MM.1S (cell line): ENCODE data around the gene YPEL1.

Experiments
- DNase-seq: peaks from one replicate; pipeline ENCODE4 v3.0.0-alpha.2; 2015
- H2AFZ ChIP-seq: fragments of 300-600 bp; sonication (generic); 2 replicates; pipeline ENCODE4 v1.6.0; 2016; ENCODE audit warnings: antibody characterized with exemption, low read length
- H3F3A ChIP-seq: fragments of 300-600 bp; sonication (generic); 2 replicates; pipeline ENCODE4 v1.6.1; 2016; ENCODE audit warnings: mild to moderate bottlenecking, antibody characterized with exemption, low read length, moderate library complexity, mixed read lengths; ENCODE audit not compliant: insufficient read depth
- H3K27ac ChIP-seq: fragments of 300-600 bp; sonication (generic); 2 replicates; pipeline ENCODE4 v1.5.1; 2016; ENCODE audit warnings: mild to moderate bottlenecking, low read length
- H3K27me3 ChIP-seq: fragments of 300-600 bp; sonication (generic); replicated peaks from 2 replicates; pipeline ENCODE4 v1.6.0; 2016; ENCODE audit warnings: low read length; ENCODE audit not compliant: insufficient read depth
- H3K36me3 ChIP-seq: fragments of 300-600 bp; sonication (generic); replicated peaks from 2 replicates; pipeline ENCODE4 v1.6.1; 2016; ENCODE audit warnings: mild to moderate bottlenecking, low read length, mixed read lengths; ENCODE audit not compliant: insufficient read depth
- H3K4me1 ChIP-seq: fragments of 300-600 bp; sonication (generic); 2 replicates; pipeline ENCODE4 v1.6.1; 2016; ENCODE audit warnings: low read length, mixed read lengths
- H3K4me2 ChIP-seq: fragments of 300-600 bp; sonication (generic); 2 replicates; pipeline ENCODE4 v1.6.0; 2016; ENCODE audit warnings: low read depth, low read length
- H3K4me3 ChIP-seq: fragments of 300-600 bp; sonication (generic); 2 replicates; pipeline ENCODE4 v1.5.1; 2016; ENCODE audit warnings: low read length, mixed read lengths
- H3K79me2 ChIP-seq: fragments of 300-600 bp; sonication (generic); 2 replicates; pipeline ENCODE4 v1.6.1; 2016; ENCODE audit warnings: mixed run types, low read length, mixed read lengths
- H3K9ac ChIP-seq: fragments of 300-600 bp; sonication (generic); 2 replicates; pipeline ENCODE4 v1.6.1; 2016; ENCODE audit warnings: low read length, mixed read lengths
- H3K9me2 ChIP-seq: fragments of 300-600 bp; sonication (generic); replicated peaks from 2 replicates; pipeline ENCODE4 v1.6.1; 2016; ENCODE audit warnings: mild to moderate bottlenecking, low read length, mixed read lengths; ENCODE audit not compliant: insufficient read depth
- H3K9me3 ChIP-seq: fragments of 300-600 bp; sonication (generic); replicated peaks from 2 replicates; pipeline ENCODE4 v1.6.1; 2016; ENCODE audit warnings: mild to moderate bottlenecking, low read length, mixed read lengths; ENCODE audit not compliant: insufficient read depth
- H4K20me1 ChIP-seq: fragments of 300-600 bp; sonication (generic); 2 replicates; pipeline ENCODE4 v1.6.1; 2016; ENCODE audit warnings: mild to moderate bottlenecking, low read length, moderate library complexity, mixed read lengths; ENCODE audit not compliant: insufficient read depth
- EZH2 ChIP-seq: fragments of 300-600 bp; sonication (generic); optimal IDR thresholded peaks from 2 replicates; pipeline ENCODE3; 2017; ENCODE audit warnings: low read depth, mild to moderate bottlenecking, antibody characterized with exemption, low read length, mixed read lengths
- EZH2phosphoT487 ChIP-seq: fragments of 300-600 bp; sonication (generic); IDR thresholded peaks from 2 replicates; pipeline ENCODE4 v1.6.1; 2018; ENCODE audit warnings: antibody characterized with exemption, low read length
- TF ChIP-seq, protein P1 (sequence below): fragments of 300-600 bp; sonication (generic); IDR thresholded peaks from 2 replicates; pipeline ENCODE4 v1.5.1; 2016; ENCODE audit warnings: antibody characterized with exemption, low read length, mixed read lengths

Gene YPEL1

DNA sequence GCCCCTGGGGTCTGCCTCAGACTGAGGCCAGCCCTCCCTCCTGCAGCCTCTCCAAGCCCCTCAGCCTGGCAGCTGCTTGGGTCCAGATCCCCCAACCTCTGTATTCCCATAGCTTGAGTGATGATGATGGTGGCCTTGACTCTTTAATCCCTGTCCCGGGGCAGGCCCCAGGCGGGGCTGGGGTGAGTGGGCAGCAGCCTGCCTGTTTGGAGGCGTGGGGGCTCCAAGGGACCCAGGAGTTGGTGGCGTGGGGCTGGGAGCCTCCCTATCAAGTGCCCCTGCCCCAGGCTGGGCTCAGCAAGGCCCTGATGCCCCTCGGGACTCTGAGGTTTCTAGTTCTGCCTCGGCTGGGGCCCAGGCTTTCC lies 47.3 kb downstream of the YPEL1 start:
- Histone ChIP-seq H3K27ac (no peak overlapping the region), H3K27me3 (no peaks in the 10 kb centered on the region), H3K36me3 (no peaks in the 10 kb centered on the region; the same call in 1 of the 2 replicates), H3K9ac (no peak overlapping the region), H2AFZ (no peak overlapping the region), H4K20me1 (peaks cover 6% of the 10 kb centered on the region; the same call in 1 of the 2 replicates), H3K4me1 (peaks cover 4% of the 10 kb centered on the region), H3K4me2 (no peak overlapping the region), H3K9me3 (no peaks in the 10 kb centered on the region), H3K4me3 (no peak overlapping the region), H3K79me2 (no peaks in the 10 kb centered on the region), H3K9me2 (no peaks in the 10 kb centered on the region), H3F3A (peaks cover 10% of the 10 kb centered on the region)
- no peak for DNase-seq
- TF ChIP-seq EZH2phosphoT487 (no peak), EZH2 (no peak)
- TF ChIP-seq, protein P1, sequence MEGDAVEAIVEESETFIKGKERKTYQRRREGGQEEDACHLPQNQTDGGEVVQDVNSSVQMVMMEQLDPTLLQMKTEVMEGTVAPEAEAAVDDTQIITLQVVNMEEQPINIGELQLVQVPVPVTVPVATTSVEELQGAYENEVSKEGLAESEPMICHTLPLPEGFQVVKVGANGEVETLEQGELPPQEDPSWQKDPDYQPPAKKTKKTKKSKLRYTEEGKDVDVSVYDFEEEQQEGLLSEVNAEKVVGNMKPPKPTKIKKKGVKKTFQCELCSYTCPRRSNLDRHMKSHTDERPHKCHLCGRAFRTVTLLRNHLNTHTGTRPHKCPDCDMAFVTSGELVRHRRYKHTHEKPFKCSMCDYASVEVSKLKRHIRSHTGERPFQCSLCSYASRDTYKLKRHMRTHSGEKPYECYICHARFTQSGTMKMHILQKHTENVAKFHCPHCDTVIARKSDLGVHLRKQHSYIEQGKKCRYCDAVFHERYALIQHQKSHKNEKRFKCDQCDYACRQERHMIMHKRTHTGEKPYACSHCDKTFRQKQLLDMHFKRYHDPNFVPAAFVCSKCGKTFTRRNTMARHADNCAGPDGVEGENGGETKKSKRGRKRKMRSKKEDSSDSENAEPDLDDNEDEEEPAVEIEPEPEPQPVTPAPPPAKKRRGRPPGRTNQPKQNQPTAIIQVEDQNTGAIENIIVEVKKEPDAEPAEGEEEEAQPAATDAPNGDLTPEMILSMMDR = no peak

DNA sequence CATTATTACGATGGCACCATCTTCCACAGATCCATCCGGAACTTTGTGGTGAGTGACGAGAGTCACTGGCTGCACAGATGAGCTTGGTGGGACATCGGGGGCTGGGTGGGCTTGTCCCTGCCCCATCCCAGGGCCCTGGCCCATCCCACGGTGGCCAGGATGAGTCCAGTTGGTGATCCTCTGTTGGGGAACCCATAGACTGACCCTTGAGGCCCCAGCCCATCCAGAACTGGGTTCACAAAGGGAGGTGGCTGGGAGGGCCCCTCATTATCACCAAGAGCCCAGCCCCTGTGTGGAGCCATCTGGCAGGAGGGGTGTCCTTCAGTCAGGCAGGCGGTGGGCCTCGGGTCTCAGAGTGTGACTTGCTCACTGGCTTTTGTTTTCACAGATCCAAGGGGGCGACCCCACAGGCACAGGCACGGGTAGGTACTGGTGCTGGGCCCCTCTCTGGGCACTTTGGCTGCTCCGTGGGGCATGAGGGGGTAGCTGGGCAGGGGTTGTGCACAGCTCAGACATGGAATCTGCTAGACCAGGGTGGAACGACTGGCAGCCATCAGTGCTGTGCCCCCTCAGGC lies 47.8 kb downstream of the YPEL1 start:
- no peak for TF ChIP-seq EZH2
- TF ChIP-seq EZH2phosphoT487 = no peak
- TF ChIP-seq, protein P1 = no peak
- no peaks in the 10 kb centered on the region for H3K79me2 ChIP-seq
- H3K9me3 ChIP-seq = no peaks in the 10 kb centered on the region
- no peaks in the 10 kb centered on the region for H3K9me2 ChIP-seq
- peaks cover 10% of the 10 kb centered on the region for H3F3A ChIP-seq
- no peak overlapping the region for H3K4me3 ChIP-seq
- no peaks in the 10 kb centered on the region for H3K27me3 ChIP-seq
- H3K36me3 ChIP-seq = no peaks in the 10 kb centered on the region; the same call in 1 of the 2 replicates
- H3K9ac ChIP-seq = no peak overlapping the region
- peaks cover 4% of the 10 kb centered on the region for H3K4me1 ChIP-seq
- no peak overlapping the region for H2AFZ ChIP-seq
- no peak overlapping the region for H3K4me2 ChIP-seq
- no peak for DNase-seq
- peaks cover 6% of the 10 kb centered on the region; the same call in 1 of the 2 replicates for H4K20me1 ChIP-seq
- no peak overlapping the region for H3K27ac ChIP-seq

DNA sequence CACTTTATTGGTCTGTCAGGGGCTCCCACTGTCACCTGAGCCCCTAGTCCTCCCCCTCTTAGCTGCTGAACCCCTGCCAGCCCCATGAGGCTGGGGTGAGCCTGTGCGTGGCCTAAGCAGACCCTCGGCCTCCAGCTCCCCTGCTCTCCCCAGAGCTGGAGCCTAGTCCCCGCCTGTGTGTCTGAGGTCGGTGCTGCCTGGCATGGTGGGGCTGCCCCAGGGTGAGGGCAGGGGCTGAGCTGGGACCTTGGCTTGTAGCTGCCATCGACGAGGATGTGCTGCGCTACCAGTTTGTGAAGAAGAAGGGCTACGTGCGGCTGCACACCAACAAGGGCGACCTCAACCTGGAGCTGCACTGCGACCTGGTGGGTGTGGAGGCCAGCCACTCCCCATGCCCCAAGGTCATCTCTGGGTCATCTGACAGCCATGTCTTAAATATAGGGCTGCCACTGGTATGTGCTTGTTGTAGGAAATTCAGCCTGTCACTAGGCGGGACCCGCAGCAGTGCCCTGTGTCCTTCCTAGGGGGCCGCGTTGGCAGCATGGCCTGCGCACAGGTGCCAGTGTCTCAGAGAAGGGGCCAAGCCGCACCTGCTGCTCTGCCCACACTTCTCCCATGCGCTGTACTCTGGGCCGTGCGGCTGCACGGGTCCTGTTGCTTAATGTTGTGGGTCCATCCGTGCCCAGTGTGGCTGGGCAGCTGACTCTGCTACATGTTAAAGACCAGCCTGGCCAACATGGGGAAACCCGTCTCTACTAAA lies 48.8 kb downstream of the YPEL1 start:
- DNase-seq = no peak
- TF ChIP-seq EZH2phosphoT487 (no peak), EZH2 (no peak)
- TF ChIP-seq, protein P1 = no peak
- Histone ChIP-seq H3K4me1 (peaks cover 4% of the 10 kb centered on the region), H3K4me3 (no peak overlapping the region), H3K9me2 (no peaks in the 10 kb centered on the region), H3K79me2 (no peaks in the 10 kb centered on the region), H3F3A (peaks cover 10% of the 10 kb centered on the region), H3K9me3 (no peaks in the 10 kb centered on the region), H3K9ac (no peak overlapping the region), H4K20me1 (peaks cover 6% of the 10 kb centered on the region; the same call in 1 of the 2 replicates), H3K36me3 (no peaks in the 10 kb centered on the region; the same call in 1 of the 2 replicates), H3K27me3 (no peaks in the 10 kb centered on the region), H2AFZ (no peak overlapping the region), H3K27ac (no peak overlapping the region), H3K4me2 (no peak overlapping the region)
